Ovary (tissue), 3 donors: ENCODE data around the gene ARHGEF7.

Source experiments
- CTCF ChIP-seq, 3 donors: fragments of 450-650 bp in 2 of 3; fragments of 200-600 bp in 1 of 3; IDR thresholded peaks; one replicate each; pipeline versions ENCODE4 v1.5.1 to v1.8.0; 2016 to 2022; ENCODE audit warnings: antibody characterized with exemption in 3 of 3, mild to moderate bottlenecking in 1 of 3
- EP300 ChIP-seq: sonication (generic); formaldehyde crosslinking; IDR thresholded peaks from one replicate; pipeline ENCODE4 v1.6.1; 2017; ENCODE audit warnings: antibody characterized with exemption
- POLR2A ChIP-seq: fragments of 450-650 bp; IDR thresholded peaks from one replicate; pipeline ENCODE4 v1.6.1; 2017; ENCODE audit warnings: antibody characterized with exemption, mild to moderate bottlenecking, moderate library complexity
- donor health status: DM: no; HTN: no; CAD: no.

- TF ChIP-seq CTCF (IDR thresholded peaks at IDR 0.05) = no peak
- no peak for TF ChIP-seq EP300
- no peak for TF ChIP-seq POLR2A
Observed at GRCh38 chr13:111284565-111284964, 169.5 kb downstream of the ARHGEF7 start.
